ENCODE data around the gene C12orf57.
"Not testable (repeated sequence)": the region's sequence is repeated elsewhere in the genome, so short reads cannot be mapped to it uniquely, and the experiment has no call there.

C12orf57 gene

GRCh38 chr12:6943722-6944380 is at the start of gene C12orf57, which contains the start of gene RNU7-1:
TSS of gene C12orf57 (plus strand) at chr12:6944022. CDS start at chr12:6944122, 100 bp downstream.
TSS of gene RNU7-1 (plus strand) at chr12:6943816.
- DNase-seq (ENCODE audit: low spot score), result peak; percentile 81

GRCh38 chr12:6894321-6894720 is 49.5 kb upstream of the C12orf57 start:
- DNase-seq (ENCODE audit: low spot score), result no peak

DNA sequence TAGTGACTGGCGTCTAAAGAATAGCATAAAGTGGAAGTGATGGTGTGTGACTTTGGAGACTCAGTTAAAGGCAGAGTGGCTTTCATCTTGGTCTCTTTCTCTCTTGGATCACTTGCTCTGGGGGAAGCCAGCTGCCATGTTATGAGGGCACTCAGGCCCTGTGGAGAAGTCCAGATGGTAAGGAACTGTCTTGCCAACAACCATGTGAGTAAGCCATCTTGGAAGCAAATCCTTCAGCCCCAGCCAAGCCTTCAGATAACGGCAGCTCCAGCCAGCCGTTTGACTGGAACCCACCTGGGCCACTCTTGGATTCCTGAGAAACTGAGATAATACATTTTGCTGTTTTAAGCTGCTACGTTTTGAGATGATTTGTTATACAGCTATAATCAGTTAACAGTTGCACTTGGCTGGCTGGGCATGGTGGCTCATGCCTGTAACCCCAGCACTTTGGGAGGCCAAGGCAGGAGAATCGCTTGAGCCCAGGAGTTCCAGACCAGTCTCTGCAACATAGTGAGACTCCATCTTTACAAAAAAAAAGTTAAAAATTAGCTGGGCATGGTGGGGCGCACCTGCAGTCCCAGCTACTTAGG is 46.9 kb upstream of the C12orf57 start:
- DNase-seq (ENCODE audit: low spot score), result no peak

DNA sequence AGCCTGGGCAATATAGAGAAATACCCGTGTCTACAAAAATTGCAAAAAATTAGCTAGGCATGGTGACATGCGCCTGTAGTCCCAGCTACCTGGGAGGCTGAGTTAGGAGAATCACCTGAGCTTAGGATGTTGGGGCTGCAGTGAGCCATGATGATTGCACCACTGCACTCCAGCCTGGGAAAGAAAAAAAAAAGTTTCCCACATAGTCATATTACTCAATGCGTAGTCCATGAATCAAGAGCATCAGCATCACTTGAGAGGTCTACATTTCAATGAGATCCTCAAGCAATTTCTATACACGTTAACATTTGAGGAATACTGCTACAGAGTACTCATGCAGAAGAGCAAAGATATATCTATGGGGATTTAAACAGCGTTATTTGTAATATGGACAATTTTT is 44.4 kb upstream of the C12orf57 start:
- no peak for DNase-seq (ENCODE audit: low spot score)

DNA sequence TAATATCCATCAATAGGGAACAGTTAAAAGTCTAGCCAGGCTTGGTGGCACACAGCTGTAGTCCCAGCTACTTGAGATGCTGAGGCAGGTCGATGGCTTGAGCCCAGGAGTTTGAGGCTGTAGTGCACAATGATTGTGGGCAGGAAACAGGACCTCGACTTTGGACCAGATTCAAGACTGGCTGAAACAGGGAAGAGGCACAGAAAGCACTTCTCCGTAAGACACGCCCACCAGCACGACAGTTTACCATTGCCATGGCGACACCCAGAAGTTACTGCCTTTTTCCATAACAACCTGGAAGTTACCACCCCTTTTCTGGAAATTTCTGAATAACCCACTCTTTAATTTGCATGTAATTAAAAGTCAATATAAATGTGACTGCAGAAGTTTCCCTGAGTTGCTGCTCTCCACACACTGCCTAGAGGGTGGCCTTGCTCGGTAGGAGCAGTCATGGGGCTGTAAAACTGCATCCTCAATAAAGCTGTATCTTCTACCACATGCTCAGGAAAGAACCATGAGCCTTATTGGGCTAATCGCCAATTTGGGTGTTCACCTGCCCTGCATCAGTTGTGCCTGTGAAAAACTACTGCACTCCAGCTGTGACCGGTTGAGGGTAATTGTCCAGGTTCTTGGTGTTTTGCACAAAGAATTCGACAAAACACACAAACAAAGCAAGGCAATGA is 43.8 kb upstream of the C12orf57 start:
- no peak for DNase-seq (ENCODE audit: low spot score)

DNA sequence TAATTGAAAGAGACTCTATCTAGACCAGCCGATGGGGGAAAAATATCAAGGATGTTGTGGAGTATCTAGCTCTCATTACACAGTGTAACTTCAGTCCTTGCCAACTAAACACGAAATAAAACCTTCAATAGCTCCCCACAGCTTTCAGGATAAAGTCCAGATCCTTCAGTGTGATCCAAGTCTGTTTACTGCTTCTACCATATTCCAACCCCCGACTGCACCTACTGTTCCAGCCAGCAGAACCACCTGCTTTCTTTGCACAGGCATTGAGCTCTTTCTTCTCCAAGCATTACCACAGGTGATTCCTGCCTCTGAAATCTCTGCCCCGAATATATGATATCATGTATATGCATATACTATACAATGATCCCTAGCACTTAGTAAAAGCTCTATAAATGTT is 41.4 kb upstream of the C12orf57 start:
- no peak for DNase-seq (ENCODE audit: low spot score)

DNA sequence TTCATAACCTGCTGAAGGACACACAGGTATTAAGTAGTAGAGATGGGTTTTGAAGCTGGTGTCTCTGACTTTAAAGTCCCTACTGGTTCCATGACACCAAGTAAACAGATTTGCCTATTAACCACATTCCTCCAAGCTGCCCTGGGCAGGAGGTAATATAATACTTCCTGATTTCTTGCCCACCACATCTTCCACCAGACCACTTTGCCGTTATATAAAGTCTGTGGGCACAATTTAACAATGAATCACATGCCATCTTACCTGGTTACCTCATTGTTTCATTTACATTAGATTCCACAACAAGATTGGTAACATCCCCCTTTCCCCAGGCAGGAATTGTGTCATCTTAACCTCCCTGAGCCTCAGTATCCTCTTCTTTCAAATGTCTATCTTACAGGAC is 40.1 kb upstream of the C12orf57 start:
- no peak for DNase-seq (ENCODE audit: low spot score)

GRCh38 chr12:6904280-6905276 is 39.2 kb upstream of the C12orf57 start, which contains the start of gene LRRC23:
TSS of gene LRRC23 (plus strand) at chr12:6904822. CDS start at chr12:6905634, 812 bp downstream.
- DNase-seq (ENCODE audit: low spot score), result peak; percentile 82

DNA sequence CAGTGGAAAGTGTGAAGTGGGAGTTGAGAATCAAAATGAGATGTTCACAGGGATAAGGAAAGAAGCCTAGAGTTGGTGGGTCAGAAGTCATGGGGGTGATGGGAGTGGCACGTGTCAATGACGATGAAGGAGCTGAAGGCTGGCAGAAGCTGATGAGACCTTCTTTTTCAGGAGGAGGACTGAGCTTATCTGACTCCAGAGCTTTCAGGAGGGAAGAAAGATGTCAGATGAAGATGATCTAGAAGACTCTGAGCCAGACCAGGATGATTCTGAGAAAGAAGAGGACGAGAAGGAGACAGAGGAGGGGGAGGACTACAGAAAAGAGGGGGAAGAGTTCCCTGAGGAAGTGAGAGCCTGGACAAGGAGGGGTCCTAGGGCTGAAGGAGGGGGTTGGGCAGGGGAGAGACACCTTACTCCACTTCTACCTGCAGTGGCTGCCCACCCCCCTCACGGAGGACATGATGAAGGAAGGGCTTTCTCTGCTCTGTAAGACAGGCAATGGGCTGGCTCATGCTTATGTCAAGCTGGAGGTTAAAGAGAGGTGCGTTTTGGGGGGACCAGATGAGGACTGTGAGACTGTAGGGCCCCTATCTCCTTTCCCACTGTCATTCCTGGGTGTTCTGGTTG is 38.3 kb upstream of the C12orf57 start:
- no peak for DNase-seq (ENCODE audit: low spot score)

- not testable (repeated sequence) for DNase-seq (ENCODE audit: low spot score)
Observed at GRCh38 chr12:6908141-6908540, 35.7 kb upstream of the C12orf57 start.

- no peak for DNase-seq (ENCODE audit: low spot score)
Observed at GRCh38 chr12:6909421-6910145, 34.2 kb upstream of the C12orf57 start.

- no peak for DNase-seq (ENCODE audit: low spot score)
Observed at GRCh38 chr12:6912164-6912935, 31.5 kb upstream of the C12orf57 start.

- DNase-seq (ENCODE audit: low spot score), result no peak
Observed at GRCh38 chr12:6914246-6914946, 29.4 kb upstream of the C12orf57 start, which contains the start of gene ENO2. TSS of gene ENO2 (plus strand) at chr12:6914580. CDS start at chr12:6915833, 1,253 bp downstream.

- no peak for DNase-seq (ENCODE audit: low spot score)
Observed at GRCh38 chr12:6914947-6915788, 28.7 kb upstream of the C12orf57 start.

GRCh38 chr12:6915789-6916285 is 28.0 kb upstream of the C12orf57 start:
- DNase-seq (ENCODE audit: low spot score), result no peak

- DNase-seq (ENCODE audit: low spot score), result no peak
Observed at GRCh38 chr12:6916426-6917200, 27.2 kb upstream of the C12orf57 start.

Measured in HuH-7 (cell line).